Mammary epithelial cell (primary cell): Measurements from ENCODE around the gene CFAP74.

Source experiments
- EZH2 ChIP-seq: IDR thresholded peaks from 2 replicates; pipeline ENCODE4 v1.6.1; 2012; ENCODE audit warnings: low read length, inconsistent platforms, borderline replicate concordance
- TF ChIP-seq, protein P1 (sequence below), 2 donors: IDR thresholded peaks in 1 of 2; conservative IDR thresholded peaks in 1 of 2; 2 replicates each; pipeline ENCODE4 v1.5.1; 2011 to 2012; ENCODE audit warnings: inconsistent platforms in 2 of 2, low read length in 2 of 2, mild to moderate bottlenecking in 2 of 2, control low read depth in 1 of 2, low read depth in 1 of 2; ENCODE audit not compliant: insufficient read depth in 1 of 2; ENCODE audit errors: extremely low read depth in 1 of 2

GRCh38 chr1:1987142-1987510 is 16.5 kb downstream of the CFAP74 start:
- TF ChIP-seq EZH2, result no peak
- TF ChIP-seq, protein P1, sequence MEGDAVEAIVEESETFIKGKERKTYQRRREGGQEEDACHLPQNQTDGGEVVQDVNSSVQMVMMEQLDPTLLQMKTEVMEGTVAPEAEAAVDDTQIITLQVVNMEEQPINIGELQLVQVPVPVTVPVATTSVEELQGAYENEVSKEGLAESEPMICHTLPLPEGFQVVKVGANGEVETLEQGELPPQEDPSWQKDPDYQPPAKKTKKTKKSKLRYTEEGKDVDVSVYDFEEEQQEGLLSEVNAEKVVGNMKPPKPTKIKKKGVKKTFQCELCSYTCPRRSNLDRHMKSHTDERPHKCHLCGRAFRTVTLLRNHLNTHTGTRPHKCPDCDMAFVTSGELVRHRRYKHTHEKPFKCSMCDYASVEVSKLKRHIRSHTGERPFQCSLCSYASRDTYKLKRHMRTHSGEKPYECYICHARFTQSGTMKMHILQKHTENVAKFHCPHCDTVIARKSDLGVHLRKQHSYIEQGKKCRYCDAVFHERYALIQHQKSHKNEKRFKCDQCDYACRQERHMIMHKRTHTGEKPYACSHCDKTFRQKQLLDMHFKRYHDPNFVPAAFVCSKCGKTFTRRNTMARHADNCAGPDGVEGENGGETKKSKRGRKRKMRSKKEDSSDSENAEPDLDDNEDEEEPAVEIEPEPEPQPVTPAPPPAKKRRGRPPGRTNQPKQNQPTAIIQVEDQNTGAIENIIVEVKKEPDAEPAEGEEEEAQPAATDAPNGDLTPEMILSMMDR (conservative IDR thresholded peaks at IDR 0.05 in 1 of 2, IDR thresholded peaks at IDR 0.05 in 1 of 2; ENCODE audit: extremely low read depth in 1 of 2, insufficient read depth in 1 of 2, low read depth in 1 of 2, low read length in 2 of 2), result no peak
